ENCODE results near the gene NUP98. TPM values are rescaled to one million over a fixed set of nuclear protein-coding genes. Genes with fewer than 3 reads are reported as not detected.

The NUP98 gene
- total RNA-seq, 6 experiments from 2014 or later, result 29.7 to 69.0 (median 34.3) TPM

GRCh38 chr11:3638513-3638912, 158.8 kb downstream of the NUP98 start:
- ATAC-seq (no peak), DNase-seq (no peak)
- Histone ChIP-seq H3K9me3 (no peaks in the 10 kb centered on the region), H3K27me3 (no peaks in the 10 kb centered on the region), H3K4me1 (peaks cover 0 to 6% (median 2%) of the 10 kb centered on the region in 4 donors), H3K27ac (no peak overlapping the region), H3K4me3 (no peak overlapping the region), H3K36me3 (no peaks in the 10 kb centered on the region)
- 86% methylated on average over 1 of the region's 5 CpGs for WGBS (ENCODE audit: insufficient coverage, low coverage, low lambda C conversion rate, missing lambda C conversion rate)
- no peak for TF ChIP-seq POLR2A (IDR thresholded peaks at IDR 0.05)
- TF ChIP-seq, protein P1, sequence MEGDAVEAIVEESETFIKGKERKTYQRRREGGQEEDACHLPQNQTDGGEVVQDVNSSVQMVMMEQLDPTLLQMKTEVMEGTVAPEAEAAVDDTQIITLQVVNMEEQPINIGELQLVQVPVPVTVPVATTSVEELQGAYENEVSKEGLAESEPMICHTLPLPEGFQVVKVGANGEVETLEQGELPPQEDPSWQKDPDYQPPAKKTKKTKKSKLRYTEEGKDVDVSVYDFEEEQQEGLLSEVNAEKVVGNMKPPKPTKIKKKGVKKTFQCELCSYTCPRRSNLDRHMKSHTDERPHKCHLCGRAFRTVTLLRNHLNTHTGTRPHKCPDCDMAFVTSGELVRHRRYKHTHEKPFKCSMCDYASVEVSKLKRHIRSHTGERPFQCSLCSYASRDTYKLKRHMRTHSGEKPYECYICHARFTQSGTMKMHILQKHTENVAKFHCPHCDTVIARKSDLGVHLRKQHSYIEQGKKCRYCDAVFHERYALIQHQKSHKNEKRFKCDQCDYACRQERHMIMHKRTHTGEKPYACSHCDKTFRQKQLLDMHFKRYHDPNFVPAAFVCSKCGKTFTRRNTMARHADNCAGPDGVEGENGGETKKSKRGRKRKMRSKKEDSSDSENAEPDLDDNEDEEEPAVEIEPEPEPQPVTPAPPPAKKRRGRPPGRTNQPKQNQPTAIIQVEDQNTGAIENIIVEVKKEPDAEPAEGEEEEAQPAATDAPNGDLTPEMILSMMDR (IDR thresholded peaks at IDR 0.05), result no peak
- intact Hi-C loops (cut with DNase I), result no loop called here

DNA sequence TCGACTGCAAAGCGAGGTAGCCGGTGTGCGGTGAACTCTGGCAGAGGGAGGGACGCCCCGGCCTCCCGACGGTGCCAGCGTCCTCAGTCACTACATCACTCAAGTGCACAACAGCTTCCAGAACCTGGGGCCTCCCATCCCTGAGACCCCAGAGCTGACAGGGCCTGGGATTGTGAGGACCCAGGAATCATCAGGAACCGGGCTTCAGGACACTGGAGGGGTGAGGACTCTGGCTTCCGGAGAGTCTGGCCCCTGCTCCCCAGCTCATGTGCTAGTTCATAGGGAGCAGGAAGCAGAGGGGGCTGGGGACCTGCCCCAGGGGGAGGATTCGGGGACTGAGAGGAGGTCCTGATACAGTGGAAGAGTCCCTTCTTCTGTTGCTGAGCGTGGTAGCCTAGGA, 160.2 kb downstream of the NUP98 start:
- H3K4me1 ChIP-seq, result peaks cover 0 to 1% (median 0%) of the 10 kb centered on the region in 4 donors
- DNase-seq (no peak), ATAC-seq (no peak)
- TF ChIP-seq, protein P1 (IDR thresholded peaks at IDR 0.05), result no peak
- no peak for TF ChIP-seq POLR2A (IDR thresholded peaks at IDR 0.05)
- H3K36me3 ChIP-seq, result no peaks in the 10 kb centered on the region
- WGBS (ENCODE audit: insufficient coverage, low coverage, low lambda C conversion rate, missing lambda C conversion rate), result 71% methylated on average over 1 of the region's 13 CpGs
- intact Hi-C loops (cut with DNase I), result no loop called here
- no peak overlapping the region for H3K4me3 ChIP-seq
- no peaks in the 10 kb centered on the region for H3K27me3 ChIP-seq
- H3K9me3 ChIP-seq, result no peaks in the 10 kb centered on the region
- no peak overlapping the region for H3K27ac ChIP-seq

- Histone ChIP-seq H3K36me3 (no peaks in the 10 kb centered on the region), H3K4me1 (no peaks in the 10 kb centered on the region), H3K27ac (no peak overlapping the region), H3K4me3 (no peak overlapping the region), H3K9me3 (no peaks in the 10 kb centered on the region), H3K27me3 (no peaks in the 10 kb centered on the region)
- ATAC-seq, result no peak
- 91% methylated on average over 6 of the region's 15 CpGs for WGBS (ENCODE audit: insufficient coverage, low coverage, low lambda C conversion rate, missing lambda C conversion rate)
- intact Hi-C loops (cut with DNase I), result no loop called here
- no peak for DNase-seq
- TF ChIP-seq, protein P1 (IDR thresholded peaks at IDR 0.05), result no peak
- no peak for TF ChIP-seq POLR2A (IDR thresholded peaks at IDR 0.05)
These were observed 161.5 kb downstream of the NUP98 start for GRCh38 chr11:3635641-3636375.

- no peaks in the 10 kb centered on the region for H3K36me3 ChIP-seq
- no peaks in the 10 kb centered on the region for H3K4me1 ChIP-seq
- H3K9me3 ChIP-seq, result no peaks in the 10 kb centered on the region
- DNase-seq (no peak), ATAC-seq (no peak)
- H3K27me3 ChIP-seq, result no peaks in the 10 kb centered on the region
- intact Hi-C loops (cut with DNase I), result no loop called here
- H3K4me3 ChIP-seq, result no peak overlapping the region
- H3K27ac ChIP-seq, result no peak overlapping the region
- TF ChIP-seq POLR2A (IDR thresholded peaks at IDR 0.05), result no peak
- TF ChIP-seq, protein P1 (IDR thresholded peaks at IDR 0.05), result no peak
- WGBS (ENCODE audit: insufficient coverage, low coverage, low lambda C conversion rate, missing lambda C conversion rate), result 81% methylated on average over 3 of the region's 5 CpGs
These were observed 165.2 kb downstream of the NUP98 start for GRCh38 chr11:3632070-3632660.

Data from right lobe of liver (tissue), 6 donors.